A673 (cell line): ENCODE measurements around the gene NOS3. TPM values are rescaled to one million over a fixed set of nuclear protein-coding genes. Genes with fewer than 3 reads are reported as not detected.

ENCODE experiments used
- BruUV-seq: library from RNA; stranded (reverse); fragments of 400-500 nt; replicated peaks from 2 replicates; lab custom pipeline; 2021; lab: Mats Ljungman, UMichigan
- CTCF ChIA-PET: fragments of 300-600 bp; sonication (Branson Sonifier 250); formaldehyde crosslinking; loops from one replicate; lab custom pipeline; 2022; ENCODE audit warnings: antibody characterized with exemption; lab: Charles Lee
- POLR2A ChIA-PET: fragments of 300-600 bp; sonication (Branson Sonifier 250); formaldehyde crosslinking; loops from one replicate; lab custom pipeline; 2022; ENCODE audit warnings: antibody characterized with exemption; ENCODE audit not compliant: low non-redundant PET; lab: Charles Lee
- DNase-seq: peaks from one replicate; pipeline ENCODE4 v3.0.0-alpha.2; 2015; ENCODE audit warnings: low spot score
- H3K27ac ChIP-seq: fragments of 200-600 bp; sonication (generic); 2 replicates; pipeline ENCODE4 v1.5.1; 2016; ENCODE audit warnings: mixed run types, low read depth, mild to moderate bottlenecking, mixed read lengths, antibody characterized with exemption, low read length; ENCODE audit not compliant: poor library complexity, severe bottlenecking
- H3K27me3 ChIP-seq: fragments of 200-600 bp; sonication (generic); replicated peaks from 2 replicates; pipeline ENCODE4 v1.6.1; 2017; ENCODE audit warnings: mixed run types, low read depth, mild to moderate bottlenecking, mixed read lengths, antibody characterized with exemption, low read length; ENCODE audit not compliant: insufficient read depth, poor library complexity
- H3K36me3 ChIP-seq: fragments of 200-600 bp; sonication (generic); 2 replicates; pipeline ENCODE4 v1.6.1; 2016; ENCODE audit warnings: mixed run types, mild to moderate bottlenecking, mixed read lengths, antibody characterized with exemption, low read length; ENCODE audit not compliant: insufficient read depth, poor library complexity, severe bottlenecking
- H3K4me1 ChIP-seq: fragments of 200-600 bp; sonication (generic); 2 replicates; pipeline ENCODE4 v1.6.1; 2017; ENCODE audit warnings: mixed run types, mild to moderate bottlenecking, mixed read lengths, antibody characterized with exemption, low read length; ENCODE audit not compliant: insufficient read depth, poor library complexity, severe bottlenecking
- H3K4me3 ChIP-seq: fragments of 200-600 bp; sonication (generic); 2 replicates; pipeline ENCODE4 v1.5.1; 2016; ENCODE audit warnings: low read depth, mixed run types, mild to moderate bottlenecking, mixed read lengths, low read length; ENCODE audit not compliant: poor library complexity, severe bottlenecking
- H3K9me3 ChIP-seq: fragments of 200-600 bp; sonication (generic); 2 replicates; pipeline ENCODE4 v1.6.1; 2016; ENCODE audit warnings: mixed run types, low read depth, mild to moderate bottlenecking, mixed read lengths, antibody characterized with exemption, low read length; ENCODE audit not compliant: poor library complexity, severe bottlenecking
- EZH2 ChIP-seq: fragments of 200-600 bp; sonication (generic); IDR thresholded peaks from 2 replicates; pipeline ENCODE4 v1.6.1; 2017; ENCODE audit warnings: borderline replicate concordance, low read depth, mild to moderate bottlenecking, mixed read lengths, antibody characterized with exemption, low read length; ENCODE audit not compliant: poor library complexity, severe bottlenecking
- intact Hi-C: fragments of 100-400 bp; cut with micrococcal nuclease; formaldehyde crosslinking; loops from one replicate; pipeline ENCODE4 v1.10.0; 2022; ENCODE audit not compliant: unreplicated experiment
- total RNA-seq: library from RNA; stranded (reverse); gene quantifications from 2 replicates; pipeline ENCODE4 v1.2.3, GENCODE V29; 2021
- TF ChIP-seq, protein P1 (sequence below): fragments of 300-800, 200-600 bp; sonication (generic); conservative IDR thresholded peaks from 2 replicates; pipeline ENCODE4 v1.5.1; 2017; ENCODE audit warnings: low read depth, mild to moderate bottlenecking, antibody characterized with exemption, low read length, moderate library complexity, mixed read lengths

The NOS3 gene
- total RNA-seq, 1 experiment from 2014 or later: 0.75 TPM

DNA sequence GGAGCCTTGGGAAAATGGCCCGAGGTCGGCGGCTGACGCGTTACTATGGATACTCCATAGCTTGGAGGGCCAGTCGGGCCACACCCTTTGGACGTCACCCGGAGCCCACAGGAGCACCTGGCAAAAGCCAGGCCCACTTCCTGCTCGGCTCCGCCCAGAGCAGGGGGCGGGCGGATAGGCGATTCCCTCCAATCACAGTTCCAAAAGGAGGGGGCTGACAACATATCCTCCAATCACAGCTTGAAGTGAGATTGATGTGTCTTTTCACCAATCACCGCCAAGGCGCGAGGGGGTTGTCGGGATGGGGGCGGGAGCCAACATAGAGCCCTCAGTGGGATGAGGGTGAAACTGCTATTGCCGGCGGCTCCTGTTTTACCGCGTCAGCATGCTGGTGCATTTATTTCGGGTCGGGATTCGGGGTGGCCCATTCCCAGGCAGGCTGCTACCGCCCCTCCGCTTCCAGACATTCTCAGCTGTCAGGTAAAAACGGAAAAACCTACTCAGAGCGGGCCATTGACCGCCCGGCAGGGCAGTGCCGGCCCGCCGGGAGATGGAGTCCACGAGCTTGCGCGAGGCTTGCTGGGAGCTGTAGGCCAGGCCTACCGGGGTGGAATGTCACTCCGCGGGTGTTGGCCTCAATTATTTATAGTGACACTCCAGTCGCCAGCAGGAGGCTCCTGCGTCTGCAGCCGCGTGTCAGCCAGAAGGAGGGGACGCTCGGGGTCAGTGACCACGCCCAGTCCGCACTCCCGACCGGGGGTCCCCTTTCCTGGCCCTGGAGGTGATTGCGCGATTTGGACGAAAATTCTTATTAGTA, 37.5 kb downstream of the NOS3 start, which contains the start of gene ABCB8:
TSS of gene ABCB8 (plus strand) at position 320 of the 817 bp plus-strand sequence. CDS start at position 386, 66 bp downstream.
- ChIA-PET CTCF (interaction anchor here (0.7 to 1.5 kb wide), 4 partner anchors 10 to 96 kb away, joined by 3 to 5 read pairs (median 4); no protein-coding TSS in a partner anchor), POLR2A (interaction anchor here (0.5 kb wide), 1 partner anchor 81 kb away, joined by 5 read pairs; no protein-coding TSS in a partner anchor)
- no peaks in the 10 kb centered on the region for H3K27me3 ChIP-seq
- intact Hi-C loops: loop anchor here (2.0 kb wide), 1 partner anchor 30 kb away; the partner anchor contains the start of gene SLC4A2
- TSS peak; percentile 73 for BruUV-seq
- H3K27ac ChIP-seq: peak within 1 kb of the TSS; percentile 57
- H3K36me3 ChIP-seq: no peaks in the 10 kb centered on the region
- TF ChIP-seq, protein P1, sequence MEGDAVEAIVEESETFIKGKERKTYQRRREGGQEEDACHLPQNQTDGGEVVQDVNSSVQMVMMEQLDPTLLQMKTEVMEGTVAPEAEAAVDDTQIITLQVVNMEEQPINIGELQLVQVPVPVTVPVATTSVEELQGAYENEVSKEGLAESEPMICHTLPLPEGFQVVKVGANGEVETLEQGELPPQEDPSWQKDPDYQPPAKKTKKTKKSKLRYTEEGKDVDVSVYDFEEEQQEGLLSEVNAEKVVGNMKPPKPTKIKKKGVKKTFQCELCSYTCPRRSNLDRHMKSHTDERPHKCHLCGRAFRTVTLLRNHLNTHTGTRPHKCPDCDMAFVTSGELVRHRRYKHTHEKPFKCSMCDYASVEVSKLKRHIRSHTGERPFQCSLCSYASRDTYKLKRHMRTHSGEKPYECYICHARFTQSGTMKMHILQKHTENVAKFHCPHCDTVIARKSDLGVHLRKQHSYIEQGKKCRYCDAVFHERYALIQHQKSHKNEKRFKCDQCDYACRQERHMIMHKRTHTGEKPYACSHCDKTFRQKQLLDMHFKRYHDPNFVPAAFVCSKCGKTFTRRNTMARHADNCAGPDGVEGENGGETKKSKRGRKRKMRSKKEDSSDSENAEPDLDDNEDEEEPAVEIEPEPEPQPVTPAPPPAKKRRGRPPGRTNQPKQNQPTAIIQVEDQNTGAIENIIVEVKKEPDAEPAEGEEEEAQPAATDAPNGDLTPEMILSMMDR: peak; percentile 43
- no peak for TF ChIP-seq EZH2
- H3K4me1 ChIP-seq: no peaks in the 10 kb centered on the region
- no peaks in the 10 kb centered on the region for H3K9me3 ChIP-seq
- peak; percentile 99 for DNase-seq
- H3K4me3 ChIP-seq: peak within 1 kb of the TSS; percentile 62

DNA sequence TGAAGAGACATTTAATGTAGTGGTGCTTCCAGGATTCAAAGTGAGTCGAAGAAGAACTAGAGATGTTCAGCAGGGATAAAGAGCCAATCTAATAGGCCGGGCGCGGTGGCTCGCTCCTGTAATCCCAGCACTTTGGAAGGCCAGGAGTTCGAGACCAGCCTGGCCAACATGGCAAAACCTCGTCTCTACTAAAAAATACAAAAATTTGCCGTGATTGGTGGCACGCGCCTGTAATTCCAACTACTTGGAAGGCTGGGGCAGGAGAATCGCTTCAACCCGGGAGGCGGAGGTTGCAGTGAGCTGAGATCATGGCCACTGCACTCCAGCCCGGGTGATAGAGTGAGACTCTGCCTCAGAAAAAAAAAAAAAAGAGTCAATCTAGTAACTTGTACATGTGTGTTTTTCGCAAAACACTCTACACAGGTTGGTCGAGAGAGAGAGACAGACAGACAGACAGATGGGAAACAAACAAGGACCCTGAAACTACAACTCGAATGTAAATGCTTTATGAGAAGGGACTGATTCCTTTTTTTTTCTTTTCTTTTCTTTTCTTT, 38.2 kb downstream of the NOS3 start:
- intact Hi-C loops: loop anchor here (2.0 kb wide), 1 partner anchor 30 kb away; the partner anchor contains the start of gene SLC4A2
- Histone ChIP-seq H3K4me3 (peak overlapping the region; percentile 62), H3K27ac (peak overlapping the region; percentile 57), H3K27me3 (no peaks in the 10 kb centered on the region), H3K36me3 (no peaks in the 10 kb centered on the region), H3K9me3 (no peaks in the 10 kb centered on the region), H3K4me1 (no peaks in the 10 kb centered on the region)
- no TSS peak for BruUV-seq
- no peak for TF ChIP-seq EZH2
- TF ChIP-seq, protein P1: no peak
- no peak for DNase-seq
- ChIA-PET POLR2A (no interaction called here), CTCF (interaction anchor here (1.4 to 1.5 kb wide), 3 partner anchors 10 to 95 kb away, joined by 3 to 5 read pairs (median 4); no protein-coding TSS in a partner anchor)

DNA sequence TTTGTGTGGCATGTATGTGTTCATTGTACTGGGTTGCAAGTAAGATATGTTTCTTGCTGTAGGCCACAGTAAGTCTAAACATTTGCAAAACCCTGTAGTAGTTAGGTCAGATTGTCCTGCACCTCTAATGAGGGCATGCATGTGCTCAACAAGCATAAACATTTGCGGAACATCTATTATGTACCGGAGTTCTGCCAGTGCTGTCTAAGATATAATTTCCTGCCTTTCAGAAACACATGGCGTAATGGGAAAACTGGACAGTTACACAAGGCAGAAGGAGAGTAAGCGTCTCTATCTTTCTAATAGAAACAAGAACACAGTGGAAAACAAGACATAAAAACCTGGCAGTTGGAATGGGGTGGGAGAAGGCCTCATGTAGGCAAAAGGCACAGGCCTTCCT, 40.2 kb downstream of the NOS3 start:
- Histone ChIP-seq H3K27ac (no peak overlapping the region), H3K36me3 (peaks cover 4% of the 10 kb centered on the region), H3K9me3 (no peaks in the 10 kb centered on the region), H3K27me3 (no peaks in the 10 kb centered on the region), H3K4me1 (no peaks in the 10 kb centered on the region), H3K4me3 (no peak overlapping the region)
- intact Hi-C loops: no loop called here
- DNase-seq: no peak
- CTCF ChIA-PET: no interaction called here
- POLR2A ChIA-PET: no interaction called here
- BruUV-seq: TSS peak; percentile 17
- TF ChIP-seq, protein P1: no peak
- no peak for TF ChIP-seq EZH2
